Upper lobe of left lung (tissue), 6 donors: ENCODE data around the gene ACTN1. TPM values are rescaled to one million over a fixed set of nuclear protein-coding genes. Genes with fewer than 3 reads are reported as not detected.

Experiments
- ATAC-seq, 2 donors: fragments of 200-7000 bp; cut with Tn5 transposase; one replicate each; pipeline ENCODE4 v1.9.1; 2022; ENCODE audit warnings: mild to moderate bottlenecking in 2 of 2, moderate library complexity in 2 of 2; ENCODE audit not compliant: low FRiP score in 2 of 2
- DNase-seq, 2 donors: peaks; one replicate each; pipeline ENCODE4 v3.0.0-alpha.2; 2019 to 2020
- H3K27ac ChIP-seq, 4 donors: fragments of 200-600 bp; sonication (generic); one replicate each; pipeline ENCODE4 v1.5.1; 2016 to 2019
- H3K27me3 ChIP-seq, 4 donors: fragments of 200-600 bp; sonication (generic); one replicate each; pipeline ENCODE4 v1.5.1; 2017 to 2019
- H3K36me3 ChIP-seq, 4 donors: fragments of 200-600 bp; sonication (generic); one replicate each; pipeline ENCODE4 v1.5.1; 2016 to 2019
- H3K4me1 ChIP-seq, 4 donors: fragments of 200-600 bp; sonication (generic); one replicate each; pipeline ENCODE4 v1.5.1; 2018 to 2019
- H3K4me3 ChIP-seq, 4 donors: fragments of 200-600 bp; sonication (generic); one replicate each; pipeline ENCODE4 v1.5.1; 2017 to 2019; ENCODE audit warnings: mild to moderate bottlenecking in 2 of 4, moderate library complexity in 1 of 4
- H3K9me3 ChIP-seq, 4 donors: fragments of 200-600 bp; sonication (generic); one replicate each; pipeline ENCODE4 v1.5.1; 2018 to 2019
- EP300 ChIP-seq, 4 donors: sonication (generic); formaldehyde crosslinking; IDR thresholded peaks; one replicate each; pipeline ENCODE4 v1.5.1; 2017; ENCODE audit warnings: antibody characterized with exemption in 4 of 4, control low read depth in 2 of 4
- POLR2A ChIP-seq, 4 donors: fragments of 450-650 bp; IDR thresholded peaks; one replicate each; pipeline ENCODE4 v1.5.1; 2016 to 2017; ENCODE audit warnings: antibody characterized with exemption in 4 of 4, mild to moderate bottlenecking in 2 of 4
- POLR2AphosphoS5 ChIP-seq, 2 donors: sonication (generic); formaldehyde crosslinking; IDR thresholded peaks; one replicate each; pipeline ENCODE4 v1.5.1; 2017; ENCODE audit warnings: antibody characterized with exemption in 2 of 2
- WGBS, 2 donors: methylation state at CpG; one replicate each; pipeline ENCODE4 v1.1.5; 2017 to 2018; 5-methylcytosine and 5-hydroxymethylcytosine counted together
- total RNA-seq, 6 donors: library from RNA; depleted of rRNA in 4 of 6; stranded (reverse); fragments of >200 nt in 4 of 6; gene quantifications; one replicate each; pipeline versions ENCODE4 v1.1.0 to v1.2.1, GENCODE V29; 2016 to 2021
- TF ChIP-seq, protein P1 (sequence below), 6 experiments: fragments of 450-650 bp in 4 of 6; fragments of 200-600 bp in 2 of 6; sonication (generic) in 2 of 6; IDR thresholded peaks; one replicate each; pipeline ENCODE4 v1.5.1; 2016 to 2019; ENCODE audit warnings: antibody characterized with exemption in 6 of 6
- donor health status: DM: no; HTN: no; CAD: no; lungs with moderate emphysema.
- donor health status: DM: no; HTN: yes; CAD: no; lungs with severe emphysema.

Gene ACTN1
- total RNA-seq, 6 donors from 2014 or later, result 117 to 195 (median 157) TPM

DNA sequence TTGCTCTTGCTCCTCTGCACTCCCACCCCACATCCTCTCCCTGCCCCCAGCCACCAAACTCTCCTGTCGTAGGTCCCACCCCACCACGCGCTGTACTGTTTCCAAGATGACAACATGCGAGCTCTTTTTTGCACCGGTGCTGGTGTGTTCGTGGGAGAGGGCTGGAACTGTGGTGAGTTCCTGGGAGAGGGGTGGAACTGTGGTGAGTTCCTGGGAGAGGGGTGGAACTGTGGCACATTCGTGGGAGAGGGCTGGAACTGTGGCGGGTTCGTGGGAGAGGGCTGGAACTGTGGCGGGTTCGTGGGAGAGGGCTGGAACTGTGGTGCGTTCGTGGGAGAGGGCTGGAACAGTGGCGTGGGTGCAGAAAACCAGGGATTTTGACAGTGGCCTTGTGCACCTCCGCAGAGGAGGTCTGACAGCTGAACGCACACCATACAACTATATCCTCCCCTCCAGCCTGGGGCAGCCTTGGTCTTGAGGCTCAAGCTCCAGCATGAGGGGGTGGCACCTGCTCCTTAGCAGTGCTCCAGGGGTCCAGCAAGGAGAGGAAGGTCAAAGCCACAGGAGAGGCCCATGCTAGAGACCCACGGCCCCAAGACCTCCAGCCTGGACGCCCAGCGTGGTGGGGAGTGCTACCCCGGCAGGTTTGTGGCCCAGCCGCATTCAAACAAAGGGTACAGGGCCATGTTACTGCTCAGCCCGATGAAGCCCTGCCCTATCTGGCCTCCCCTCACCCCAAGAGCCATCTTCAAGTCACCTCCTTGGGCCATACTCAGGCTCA lies 50.1 kb downstream of the ACTN1 start:
- Histone ChIP-seq H3K27ac (peak overlapping the region; percentile 67 to 85 (median 72)), H3K4me1 (peaks cover 25 to 57% (median 28%) of the 10 kb centered on the region in 4 donors)
- TF ChIP-seq POLR2A (IDR thresholded peaks at IDR 0.05) (no peak), POLR2AphosphoS5 (IDR thresholded peaks at IDR 0.05) (no peak), EP300 (IDR thresholded peaks at IDR 0.05) (no peak)
- TF ChIP-seq, protein P1, sequence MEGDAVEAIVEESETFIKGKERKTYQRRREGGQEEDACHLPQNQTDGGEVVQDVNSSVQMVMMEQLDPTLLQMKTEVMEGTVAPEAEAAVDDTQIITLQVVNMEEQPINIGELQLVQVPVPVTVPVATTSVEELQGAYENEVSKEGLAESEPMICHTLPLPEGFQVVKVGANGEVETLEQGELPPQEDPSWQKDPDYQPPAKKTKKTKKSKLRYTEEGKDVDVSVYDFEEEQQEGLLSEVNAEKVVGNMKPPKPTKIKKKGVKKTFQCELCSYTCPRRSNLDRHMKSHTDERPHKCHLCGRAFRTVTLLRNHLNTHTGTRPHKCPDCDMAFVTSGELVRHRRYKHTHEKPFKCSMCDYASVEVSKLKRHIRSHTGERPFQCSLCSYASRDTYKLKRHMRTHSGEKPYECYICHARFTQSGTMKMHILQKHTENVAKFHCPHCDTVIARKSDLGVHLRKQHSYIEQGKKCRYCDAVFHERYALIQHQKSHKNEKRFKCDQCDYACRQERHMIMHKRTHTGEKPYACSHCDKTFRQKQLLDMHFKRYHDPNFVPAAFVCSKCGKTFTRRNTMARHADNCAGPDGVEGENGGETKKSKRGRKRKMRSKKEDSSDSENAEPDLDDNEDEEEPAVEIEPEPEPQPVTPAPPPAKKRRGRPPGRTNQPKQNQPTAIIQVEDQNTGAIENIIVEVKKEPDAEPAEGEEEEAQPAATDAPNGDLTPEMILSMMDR (IDR thresholded peaks at IDR 0.05), result no peak

DNA sequence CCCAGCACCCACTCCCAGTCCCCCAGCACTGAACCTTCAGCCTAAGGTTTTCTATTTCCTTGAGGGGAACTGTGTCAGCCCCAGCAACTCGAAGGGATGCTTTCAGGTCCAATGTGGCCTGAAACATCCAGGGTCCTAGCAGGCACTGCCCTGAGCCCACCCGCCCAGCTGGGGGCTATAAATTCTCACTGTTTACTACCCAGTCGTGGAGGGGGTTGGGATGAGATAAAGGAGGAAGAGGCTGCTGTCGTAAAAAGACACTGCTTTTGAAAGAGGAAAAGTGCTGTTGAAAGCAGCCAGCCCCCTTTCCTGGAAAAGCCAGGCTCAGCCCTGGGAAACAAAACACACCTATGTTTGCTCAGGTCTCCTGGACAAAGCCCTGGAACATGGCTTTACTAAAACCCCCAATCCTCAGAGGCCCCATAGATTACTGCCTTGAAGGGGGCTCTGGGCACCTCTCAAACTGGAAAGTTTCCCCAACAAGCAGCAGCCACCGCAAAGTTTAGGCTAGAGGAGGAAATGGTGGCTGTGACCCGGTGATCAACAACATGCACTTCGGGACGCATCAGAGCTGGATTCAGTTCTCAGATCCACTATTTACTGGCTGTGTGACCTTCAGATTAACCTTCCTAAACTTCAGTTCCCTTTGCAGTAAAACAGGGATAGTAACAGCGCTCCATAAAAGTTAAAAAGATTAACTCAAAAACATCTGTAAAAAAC lies 51.0 kb downstream of the ACTN1 start:
- ATAC-seq, result no peak
- Histone ChIP-seq H3K4me3 (no peak overlapping the region), H3K4me1 (peaks cover 24 to 63% (median 27%) of the 10 kb centered on the region in 4 donors), H3K27ac (peak overlapping the region; percentile 67 to 85 (median 72)), H3K9me3 (peaks cover 0 to 6% (median 0%) of the 10 kb centered on the region in 4 donors), H3K27me3 (no peaks in the 10 kb centered on the region), H3K36me3 (peaks cover 0 to 22% (median 0%) of the 10 kb centered on the region in 4 donors)
- no peak for TF ChIP-seq EP300 (IDR thresholded peaks at IDR 0.05)
- TF ChIP-seq, protein P1 (IDR thresholded peaks at IDR 0.05), result no peak
- TF ChIP-seq POLR2A (IDR thresholded peaks at IDR 0.05), result no peak
- TF ChIP-seq POLR2AphosphoS5 (IDR thresholded peaks at IDR 0.05), result no peak
- no peak for DNase-seq
- WGBS, 2 donors, result 35 to 42% methylated on average over 9 of the region's 9 CpGs

More for the DNA sequence above, 50.1 kb downstream of the ACTN1 start:
- WGBS, 2 donors, result 77 to 82% methylated on average over 17 to 22 of the region's 22 CpGs
- Histone ChIP-seq H3K36me3 (peaks cover 0 to 15% (median 0%) of the 10 kb centered on the region in 4 donors), H3K27me3 (no peaks in the 10 kb centered on the region), H3K4me3 (no peak overlapping the region), H3K9me3 (peaks cover 0 to 6% (median 0%) of the 10 kb centered on the region in 4 donors)
- DNase-seq, result no peak
- ATAC-seq, result no peak

DNA sequence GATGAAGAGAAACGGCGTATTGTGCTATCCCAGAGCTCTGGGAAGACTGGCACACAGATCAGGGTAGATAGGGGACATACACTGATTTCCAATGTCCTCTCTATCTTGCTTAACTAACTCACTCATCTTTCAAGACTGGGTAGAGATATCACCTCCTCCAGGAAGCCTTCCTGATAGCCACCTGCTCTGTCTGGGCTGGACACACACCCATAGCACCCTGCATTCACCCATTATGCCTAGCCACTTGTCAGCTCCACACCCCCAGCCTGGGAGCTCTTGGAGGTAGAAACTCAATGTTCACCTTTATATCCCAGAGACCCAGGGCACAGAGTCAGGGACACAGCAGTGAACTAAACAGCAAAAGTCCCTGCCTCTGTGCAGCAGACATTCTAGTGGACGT lies 52.0 kb downstream of the ACTN1 start:
- WGBS, 2 donors, result 77 to 100% methylated on average over 3 of the region's 3 CpGs
- no peaks in the 10 kb centered on the region for H3K27me3 ChIP-seq
- no peak for ATAC-seq
- H3K4me1 ChIP-seq, result peaks cover 24 to 63% (median 29%) of the 10 kb centered on the region in 4 donors
- peaks cover 0 to 6% (median 0%) of the 10 kb centered on the region in 4 donors for H3K9me3 ChIP-seq
- peaks cover 0 to 22% (median 0%) of the 10 kb centered on the region in 4 donors for H3K36me3 ChIP-seq
- no peak overlapping the region for H3K4me3 ChIP-seq
- peak overlapping the region in 2 of 4 donors; percentile 74 to 85 for H3K27ac ChIP-seq
- no peak for TF ChIP-seq EP300 (IDR thresholded peaks at IDR 0.05)
- TF ChIP-seq, protein P1 (IDR thresholded peaks at IDR 0.05), result no peak
- TF ChIP-seq POLR2AphosphoS5 (IDR thresholded peaks at IDR 0.05), result no peak
- TF ChIP-seq POLR2A (IDR thresholded peaks at IDR 0.05), result no peak
- DNase-seq, result no peak

DNA sequence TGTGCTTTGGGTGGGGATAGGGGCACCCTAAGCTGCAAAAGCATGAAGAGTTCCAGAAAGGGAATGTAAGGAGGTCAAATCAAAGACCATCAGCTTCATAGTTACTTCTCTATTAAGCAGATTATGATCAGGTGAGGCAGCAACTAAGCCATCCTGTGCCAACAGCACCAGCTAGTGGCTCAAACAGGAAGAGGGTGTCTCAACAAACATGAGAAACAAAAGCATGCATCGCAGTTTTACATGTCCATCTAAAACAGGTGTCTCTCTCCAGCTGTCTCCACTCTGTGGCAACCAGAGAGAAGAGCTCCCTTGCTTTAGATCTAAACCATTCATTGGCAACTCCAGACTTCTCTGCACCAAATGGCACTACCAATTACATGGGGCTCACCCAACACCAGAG lies 52.9 kb downstream of the ACTN1 start:
- Histone ChIP-seq H3K4me1 (peaks cover 24 to 60% (median 28%) of the 10 kb centered on the region in 4 donors), H3K36me3 (peaks cover 0 to 25% (median 0%) of the 10 kb centered on the region in 4 donors), H3K27me3 (no peaks in the 10 kb centered on the region), H3K9me3 (peaks cover 0 to 6% (median 0%) of the 10 kb centered on the region in 4 donors), H3K27ac (peak overlapping the region in 2 of 4 donors; percentile 31 to 85), H3K4me3 (no peak overlapping the region)
- 87 to 92% methylated on average over 1 of the region's 1 CpG for WGBS, 2 donors
- DNase-seq (no peak), ATAC-seq (no peak)
- no peak for TF ChIP-seq POLR2A (IDR thresholded peaks at IDR 0.05)
- TF ChIP-seq, protein P1 (IDR thresholded peaks at IDR 0.05), result no peak
- no peak for TF ChIP-seq POLR2AphosphoS5 (IDR thresholded peaks at IDR 0.05)
- no peak for TF ChIP-seq EP300 (IDR thresholded peaks at IDR 0.05)
